NCI-H2107 treated with DMSO at 0.1 percent for 48 hours (cell line): ENCODE measurements around the gene CDCA8.
"Not testable (repeated sequence)": the region's sequence is repeated elsewhere in the genome, so short reads cannot be mapped to it uniquely, and the experiment has no call there.

ENCODE experiments used
- DNase-seq: peaks from one replicate; lab custom pipeline; 2025; ENCODE audit not compliant: unreplicated experiment; lab: John Stamatoyannopoulos, UW

Gene CDCA8

DNA sequence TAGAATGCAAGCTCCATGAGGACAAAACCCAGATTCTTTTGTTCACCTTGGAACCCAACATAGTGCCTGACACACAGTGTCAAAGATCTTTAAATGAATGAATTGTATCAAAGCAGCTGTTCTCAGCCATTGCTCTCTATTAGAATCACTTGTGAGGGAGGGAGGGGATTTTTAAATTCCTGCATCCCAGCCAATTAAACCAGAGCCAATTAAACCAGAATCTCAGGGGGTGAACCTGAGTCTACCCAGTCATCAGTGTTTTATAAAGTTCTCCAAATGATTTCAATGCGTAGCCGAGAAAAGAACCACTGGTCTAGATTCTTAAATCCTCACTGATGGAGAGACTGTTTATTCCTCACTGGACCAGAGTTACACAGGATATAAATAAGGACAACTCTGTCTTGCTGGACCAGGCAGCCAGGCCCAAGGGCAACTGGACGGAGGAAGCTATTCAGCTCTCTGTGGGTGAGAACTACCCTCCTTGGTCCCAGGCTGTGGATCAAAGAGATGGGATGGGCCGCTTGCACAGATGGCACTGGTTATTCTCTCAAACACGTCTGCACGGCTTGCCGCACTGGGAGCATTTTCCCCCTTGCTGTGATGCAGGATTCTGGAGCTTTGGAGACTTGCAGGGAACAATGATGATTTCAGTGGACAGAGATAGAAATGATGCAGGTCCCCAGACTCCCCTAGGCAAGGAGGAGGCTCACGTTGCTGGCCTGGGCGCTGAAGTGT lies 20.0 kb upstream of the CDCA8 start:
- DNase-seq: no peak

DNA sequence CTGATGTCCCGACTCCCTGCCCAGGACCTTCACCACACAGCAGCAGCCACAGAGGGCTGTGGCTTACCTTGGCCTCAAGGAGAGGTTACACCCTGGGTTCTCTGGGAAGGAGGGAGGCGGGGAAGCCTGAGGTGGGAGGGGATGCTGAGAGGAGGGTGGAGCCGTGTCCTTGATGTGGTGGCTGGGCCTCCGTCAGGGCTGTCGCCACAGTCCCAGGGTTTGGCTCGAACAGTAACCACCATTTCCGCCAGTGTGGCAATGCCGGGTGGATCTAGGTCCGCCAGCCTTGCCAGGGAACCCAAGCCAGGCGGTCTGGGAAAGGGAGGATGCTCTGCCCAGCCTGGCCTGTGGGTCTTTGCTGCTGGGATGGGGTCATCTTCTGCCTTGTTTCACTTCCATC lies 18.4 kb upstream of the CDCA8 start:
- DNase-seq: no peak

- no peak for DNase-seq
Measured at GRCh38 chr1:37676281-37677142, 15.8 kb upstream of the CDCA8 start.

GRCh38 chr1:37677143-37677439 lies 15.2 kb upstream of the CDCA8 start:
- no peak for DNase-seq

- no peak for DNase-seq
Measured at GRCh38 chr1:37677808-37678207, 14.5 kb upstream of the CDCA8 start.

GRCh38 chr1:37680933-37681332 lies 11.4 kb upstream of the CDCA8 start:
- no peak for DNase-seq

GRCh38 chr1:37682334-37682987 lies 9.9 kb upstream of the CDCA8 start:
- DNase-seq: peak; percentile 36

- DNase-seq: not testable (repeated sequence)
Measured at GRCh38 chr1:37684182-37684581, 8.1 kb upstream of the CDCA8 start.

DNA sequence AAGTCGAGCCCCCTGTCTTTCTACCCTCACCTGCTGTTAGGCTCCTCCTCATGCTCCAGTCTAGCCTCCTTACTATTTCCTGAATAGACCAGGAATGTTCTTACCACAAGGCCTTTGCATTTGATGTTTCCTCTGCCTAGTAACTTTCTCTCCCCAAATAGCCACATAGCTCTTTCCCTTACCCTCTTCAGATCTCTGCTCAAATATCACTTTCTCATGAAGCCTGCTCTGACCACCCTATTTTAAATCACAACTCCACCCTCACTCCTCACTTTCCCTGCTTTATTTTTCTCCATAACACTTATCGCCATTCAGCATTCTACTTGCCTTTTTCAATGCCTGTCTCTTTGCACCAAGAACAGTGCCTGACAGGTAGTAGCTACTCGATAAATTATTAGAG lies 6.6 kb upstream of the CDCA8 start:
- no peak for DNase-seq

GRCh38 chr1:37687764-37688163 lies 4.6 kb upstream of the CDCA8 start:
- DNase-seq: not testable (repeated sequence)

DNA sequence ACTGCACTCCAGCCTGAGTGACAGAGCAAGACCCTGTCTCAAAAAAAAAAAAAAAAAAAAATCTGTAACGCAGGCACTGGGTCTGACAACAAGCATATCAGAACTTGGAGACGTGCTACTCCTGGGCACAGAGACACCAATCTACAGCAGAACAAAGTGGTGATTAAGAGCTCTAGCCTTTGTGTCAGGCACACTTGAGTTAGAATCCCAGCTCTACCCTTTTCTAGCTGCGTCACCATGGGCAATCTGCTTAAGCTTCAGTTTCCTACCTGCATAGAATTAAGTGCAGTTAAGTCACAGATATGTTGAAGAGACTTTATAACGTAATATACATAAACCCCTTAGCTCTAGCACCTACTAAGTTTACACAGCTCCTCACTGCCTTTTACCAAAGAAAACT lies 3.4 kb upstream of the CDCA8 start:
- DNase-seq: no peak

DNA sequence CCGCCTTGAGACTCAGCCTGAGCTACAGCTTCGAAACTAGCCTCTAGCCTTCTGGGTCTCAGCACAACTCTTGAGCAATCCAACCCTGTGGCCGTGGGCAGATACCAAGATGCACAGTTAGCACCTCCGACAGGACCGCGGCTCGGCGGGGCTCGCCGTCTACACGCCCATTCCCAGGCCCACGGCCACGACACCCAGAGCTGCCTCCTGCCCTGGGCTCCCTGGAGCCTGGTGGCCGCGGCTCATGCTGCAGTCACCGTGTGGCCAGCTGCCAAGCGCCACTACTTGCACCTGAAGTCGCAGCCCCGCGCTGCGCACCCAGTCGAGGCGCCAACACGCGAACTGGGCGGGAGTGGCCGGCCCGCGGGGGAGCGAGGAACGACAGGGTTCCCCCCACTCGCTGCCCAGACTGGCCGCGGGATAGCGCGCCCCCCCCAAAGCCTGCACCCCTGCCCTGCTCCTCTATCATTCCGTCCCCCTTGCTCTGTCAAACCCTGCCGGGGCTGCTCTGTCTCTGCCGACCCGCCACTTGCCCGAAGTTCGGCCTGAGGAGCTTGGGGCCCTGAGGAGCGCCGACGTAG lies 729 bp upstream of the CDCA8 start:
- DNase-seq: no peak

DNA sequence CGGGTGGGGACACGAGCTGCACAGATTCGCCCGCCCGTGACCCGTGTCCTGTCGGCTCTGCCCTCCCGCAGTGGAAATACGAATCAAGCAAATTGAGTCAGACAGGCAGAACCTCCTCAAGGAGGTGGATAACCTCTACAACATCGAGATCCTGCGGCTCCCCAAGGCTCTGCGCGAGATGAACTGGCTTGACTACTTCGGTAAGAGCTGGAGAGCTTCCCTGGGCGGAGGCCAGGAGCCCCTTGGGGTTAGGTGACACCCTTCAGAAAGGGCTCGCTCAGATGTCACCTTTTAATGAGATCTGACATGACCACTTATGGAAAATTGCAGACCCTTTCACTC lies 489 bp downstream of the CDCA8 start:
- no peak for DNase-seq

DNA sequence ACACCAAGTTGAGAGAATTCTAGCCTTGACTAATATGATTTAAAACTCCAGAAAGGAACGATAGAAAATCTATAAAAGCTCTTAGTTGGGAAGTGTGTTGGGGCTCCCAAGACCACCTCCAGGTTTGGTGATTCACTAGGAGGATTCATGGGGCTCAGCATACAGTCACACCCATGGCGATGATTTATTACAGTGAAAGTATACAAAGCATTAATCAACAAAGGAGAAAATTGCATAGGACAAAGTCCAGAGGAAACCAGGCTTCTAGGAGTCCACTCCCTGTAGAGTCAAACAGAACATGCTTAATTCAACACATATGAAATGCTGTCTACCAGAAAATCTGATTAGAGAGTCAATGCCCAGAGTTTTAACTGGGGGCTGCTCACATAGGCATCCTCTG lies 4.8 kb downstream of the CDCA8 start:
- no peak for DNase-seq

GRCh38 chr1:37697737-37698136 lies 5.4 kb downstream of the CDCA8 start:
- no peak for DNase-seq

- DNase-seq: no peak
Measured at GRCh38 chr1:37699147-37699546, 6.8 kb downstream of the CDCA8 start.

GRCh38 chr1:37701051-37701450 lies 8.7 kb downstream of the CDCA8 start:
- no peak for DNase-seq

DNA sequence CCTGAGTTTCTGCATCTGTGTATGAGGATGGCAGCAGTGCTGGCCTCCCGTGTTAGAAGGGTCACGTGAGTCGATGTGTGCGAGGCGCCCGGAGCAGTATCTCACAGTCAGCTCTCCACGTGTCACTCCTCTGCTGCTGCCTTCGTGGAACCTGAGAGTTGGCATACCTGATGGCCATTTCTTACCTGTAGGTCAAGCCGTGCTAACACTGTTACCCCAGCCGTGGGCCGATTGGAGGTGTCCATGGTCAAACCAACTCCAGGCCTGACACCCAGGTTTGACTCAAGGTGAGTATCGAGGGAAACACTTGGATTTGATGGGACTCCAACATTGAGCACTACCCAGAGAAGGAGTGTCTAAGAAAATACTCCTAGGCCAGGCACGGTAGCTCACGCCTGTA lies 10.7 kb downstream of the CDCA8 start:
- DNase-seq: no peak

GRCh38 chr1:37704966-37705365 lies 12.7 kb downstream of the CDCA8 start:
- DNase-seq: no peak

DNA sequence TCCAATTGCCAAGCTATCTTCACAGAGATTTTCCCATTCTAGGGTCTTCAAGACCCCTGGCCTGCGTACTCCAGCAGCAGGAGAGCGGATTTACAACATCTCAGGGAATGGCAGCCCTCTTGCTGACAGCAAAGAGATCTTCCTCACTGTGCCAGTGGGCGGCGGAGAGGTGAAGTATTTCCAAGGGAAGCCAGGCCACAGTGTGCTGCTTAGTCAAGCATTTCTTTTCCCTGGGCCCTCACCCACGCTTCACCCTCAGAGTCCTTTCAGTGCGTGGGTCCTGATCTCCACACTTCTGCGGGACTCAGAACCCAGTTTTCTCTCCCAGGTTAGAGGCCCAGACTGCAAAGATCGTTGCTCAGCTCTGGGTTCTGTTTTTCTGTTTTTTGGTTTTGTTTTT lies 13.1 kb downstream of the CDCA8 start:
- DNase-seq: no peak

DNA sequence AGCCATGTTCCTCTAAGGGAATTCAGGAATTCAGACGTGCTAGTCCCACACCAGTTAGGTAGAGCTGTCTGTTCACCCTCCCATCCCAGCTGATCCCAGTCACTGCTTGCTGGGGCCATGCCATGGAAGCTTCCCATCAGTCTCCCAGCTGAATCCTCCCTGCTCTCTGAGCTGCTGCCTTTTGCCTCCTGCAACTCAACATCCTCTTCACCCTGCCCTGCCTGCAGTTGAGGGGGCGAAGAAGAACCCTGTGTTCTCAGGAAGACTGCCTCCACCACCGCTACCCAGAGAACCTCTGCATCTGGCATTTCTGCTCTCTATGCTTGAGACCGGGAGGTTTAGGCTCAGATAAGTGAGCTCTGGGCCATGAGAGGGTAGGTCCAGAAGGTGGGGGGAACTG lies 16.2 kb downstream of the CDCA8 start:
- no peak for DNase-seq

DNA sequence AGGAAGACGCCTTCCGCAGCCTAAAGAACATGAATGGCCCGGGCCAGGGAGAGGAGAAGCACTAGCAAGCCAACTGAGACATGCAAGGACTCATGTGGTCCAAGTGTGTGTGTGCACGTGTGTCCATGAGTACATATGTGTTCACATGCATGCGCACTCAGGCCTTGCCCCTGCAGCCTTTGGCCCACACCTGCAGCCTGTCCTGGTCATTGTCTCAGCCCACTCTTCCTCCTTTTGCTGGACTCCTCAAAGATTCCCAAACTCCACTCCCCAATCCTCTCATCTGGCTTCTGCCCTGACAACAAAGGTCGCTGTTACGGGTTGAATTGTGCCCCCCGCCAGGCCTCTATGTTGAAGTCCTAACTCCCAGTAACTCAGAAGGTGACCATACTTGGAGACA lies 21.9 kb downstream of the CDCA8 start:
- no peak for DNase-seq
